ENCODE data around the gene COL17A1. TPM values are rescaled to one million over a fixed set of nuclear protein-coding genes. Genes with fewer than 3 reads are reported as not detected.

COL17A1 gene
- polyA plus RNA-seq, 1 experiment, result 0.01 TPM

DNA sequence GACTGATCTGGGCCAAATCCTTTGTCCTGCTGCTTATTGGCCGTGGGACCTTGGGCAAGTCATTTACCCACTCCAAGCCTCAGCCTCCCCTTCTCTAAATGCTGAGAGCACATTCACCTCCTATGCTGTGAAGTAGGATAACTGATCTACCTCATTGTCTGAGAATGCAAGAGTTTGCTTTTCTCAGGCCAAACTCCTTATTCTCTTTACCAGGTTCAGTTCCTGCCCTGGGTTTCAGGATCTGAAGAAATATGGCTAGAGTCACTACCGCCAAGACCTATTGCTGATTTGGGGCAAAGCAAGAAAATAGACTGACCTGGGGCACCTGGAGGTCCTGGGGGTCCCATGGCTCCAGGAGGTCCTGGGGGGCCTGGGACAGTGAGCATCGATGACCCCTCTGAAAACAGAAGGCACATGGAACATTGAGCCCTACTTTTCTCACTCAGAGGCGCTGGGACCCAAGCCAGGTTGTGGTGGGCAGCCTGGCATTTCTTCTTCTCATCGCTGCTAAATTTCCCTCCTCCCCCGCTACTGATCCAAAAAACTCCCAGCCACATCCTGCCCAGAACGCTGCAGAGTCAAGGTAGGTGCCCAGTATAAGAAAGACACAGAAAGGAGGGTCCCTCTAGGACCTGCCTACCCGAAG is 42.4 kb downstream of the COL17A1 start:
- no peak overlapping the region for H3K4me3 ChIP-seq (ENCODE audit: low read depth, low read length)
- CTCF ChIA-PET, result interaction anchor here (4.4 kb wide), 1 partner anchor 80 kb away, joined by 50 read pairs; the partner anchor contains the start of gene SFR1
- DNase-seq (ENCODE audit: low read depth), result no peak

DNA sequence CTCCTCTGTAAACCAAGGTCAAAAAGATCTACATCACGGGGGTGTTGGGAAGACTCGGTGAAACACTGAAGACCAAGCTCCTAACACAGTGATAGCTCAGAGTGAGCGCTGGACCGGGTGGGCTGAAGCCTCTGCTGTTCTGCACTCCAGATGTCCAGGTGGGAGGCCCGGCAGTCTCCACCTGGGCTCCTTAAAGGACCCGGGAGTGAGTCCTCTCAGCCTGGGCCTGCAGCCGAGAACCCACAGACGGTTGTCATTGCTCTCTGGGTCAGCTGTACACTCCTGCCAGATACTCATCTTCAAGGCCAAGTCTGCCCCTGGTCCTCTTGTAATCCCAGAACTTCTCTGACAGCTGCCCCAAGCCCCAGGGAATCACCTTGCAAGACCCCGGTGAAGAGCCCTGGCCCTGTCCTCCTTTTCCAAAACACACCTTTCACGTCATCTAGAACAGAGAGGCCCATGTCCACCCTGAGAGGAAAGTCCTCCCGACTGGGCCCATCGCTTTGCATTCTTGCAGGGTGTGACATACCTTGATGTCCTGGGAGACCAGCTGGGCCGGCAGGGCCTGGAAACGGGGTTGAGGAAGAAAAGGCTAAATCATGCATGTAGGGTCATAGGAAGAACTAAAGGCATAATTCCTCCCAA is 43.7 kb downstream of the COL17A1 start:
- DNase-seq (ENCODE audit: low read depth), result no peak
- Histone ChIP-seq H3K4me3 (ENCODE audit: low read depth, low read length) (no peak overlapping the region), H3K36me3 (ENCODE audit: control insufficient read depth, insufficient read depth, low read length) (no peaks in the 10 kb centered on the region), H3K27me3 (ENCODE audit: control insufficient read depth, insufficient read depth, low read length) (no peaks in the 10 kb centered on the region)
- POLR2A ChIA-PET, result no interaction called here
- CTCF ChIA-PET, result interaction anchor here (0.6 to 1.6 kb wide), 8 partner anchors 11 to 308 kb away, joined by 3 to 6 read pairs (median 4); partner anchors contain the start of gene SFR1
- TF ChIP-seq, protein P1, sequence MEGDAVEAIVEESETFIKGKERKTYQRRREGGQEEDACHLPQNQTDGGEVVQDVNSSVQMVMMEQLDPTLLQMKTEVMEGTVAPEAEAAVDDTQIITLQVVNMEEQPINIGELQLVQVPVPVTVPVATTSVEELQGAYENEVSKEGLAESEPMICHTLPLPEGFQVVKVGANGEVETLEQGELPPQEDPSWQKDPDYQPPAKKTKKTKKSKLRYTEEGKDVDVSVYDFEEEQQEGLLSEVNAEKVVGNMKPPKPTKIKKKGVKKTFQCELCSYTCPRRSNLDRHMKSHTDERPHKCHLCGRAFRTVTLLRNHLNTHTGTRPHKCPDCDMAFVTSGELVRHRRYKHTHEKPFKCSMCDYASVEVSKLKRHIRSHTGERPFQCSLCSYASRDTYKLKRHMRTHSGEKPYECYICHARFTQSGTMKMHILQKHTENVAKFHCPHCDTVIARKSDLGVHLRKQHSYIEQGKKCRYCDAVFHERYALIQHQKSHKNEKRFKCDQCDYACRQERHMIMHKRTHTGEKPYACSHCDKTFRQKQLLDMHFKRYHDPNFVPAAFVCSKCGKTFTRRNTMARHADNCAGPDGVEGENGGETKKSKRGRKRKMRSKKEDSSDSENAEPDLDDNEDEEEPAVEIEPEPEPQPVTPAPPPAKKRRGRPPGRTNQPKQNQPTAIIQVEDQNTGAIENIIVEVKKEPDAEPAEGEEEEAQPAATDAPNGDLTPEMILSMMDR (IDR thresholded peaks at IDR 0.05; ENCODE audit: insufficient read depth, low read depth, low read length), result no peak

More for the DNA sequence above, 42.4 kb downstream of the COL17A1 start:
- TF ChIP-seq, protein P1 (IDR thresholded peaks at IDR 0.05; ENCODE audit: insufficient read depth, low read depth, low read length), result no peak
- POLR2A ChIA-PET, result no interaction called here
- Histone ChIP-seq H3K36me3 (ENCODE audit: control insufficient read depth, insufficient read depth, low read length) (no peaks in the 10 kb centered on the region), H3K27me3 (ENCODE audit: control insufficient read depth, insufficient read depth, low read length) (no peaks in the 10 kb centered on the region)

DNA sequence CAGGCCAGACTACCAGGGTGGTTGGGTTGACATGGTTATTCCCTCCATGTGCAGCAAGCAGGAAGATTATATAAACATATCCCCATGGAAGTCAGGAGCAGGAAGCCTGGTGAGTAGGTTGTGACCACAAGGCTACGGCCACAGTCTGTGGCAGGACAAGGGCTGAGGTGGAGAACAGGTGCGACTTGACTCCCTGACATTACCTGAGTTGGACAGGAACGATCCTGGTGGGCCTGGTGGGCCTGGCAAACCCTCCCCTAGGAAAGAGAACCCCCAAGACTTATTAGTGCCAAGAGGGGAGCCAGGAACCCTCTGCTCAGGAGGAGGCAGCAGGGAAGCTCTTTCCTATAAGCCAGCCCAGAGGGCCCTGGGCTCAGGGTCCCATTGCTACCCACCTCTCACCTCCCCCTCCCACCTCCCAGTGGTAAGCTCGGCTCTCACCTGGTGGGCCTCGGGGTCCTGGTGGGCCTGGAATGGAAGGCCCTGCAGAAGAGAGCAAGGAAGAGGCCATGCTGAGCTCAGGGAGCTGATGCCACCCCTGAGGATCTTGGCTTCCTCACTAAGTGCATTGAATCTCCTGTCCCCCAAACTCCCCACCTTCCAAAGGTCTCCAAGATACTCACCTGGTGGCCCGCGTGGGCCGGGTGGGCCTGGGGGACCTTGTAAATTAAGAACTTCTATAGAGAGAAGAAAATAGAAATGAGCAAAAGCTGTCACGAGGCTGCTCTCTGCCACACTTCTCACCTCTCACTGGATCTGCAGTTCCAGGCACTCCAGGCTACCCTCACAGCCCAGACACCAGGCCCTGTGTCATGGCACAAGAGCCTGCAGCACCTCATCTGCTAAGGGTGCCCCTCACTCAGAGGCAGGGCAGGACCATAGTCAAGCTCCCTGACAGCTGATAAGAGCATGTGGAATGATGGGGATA is 44.6 kb downstream of the COL17A1 start:
- ChIA-PET CTCF (interaction anchor here (0.6 to 1.6 kb wide), 9 partner anchors 11 to 309 kb away, joined by 3 to 6 read pairs (median 4); partner anchors contain the start of gene SFR1), POLR2A (no interaction called here)
- TF ChIP-seq, protein P1 (IDR thresholded peaks at IDR 0.05; ENCODE audit: insufficient read depth, low read depth, low read length), result no peak
- H3K4me3 ChIP-seq (ENCODE audit: low read depth, low read length), result no peak overlapping the region
- no peak for DNase-seq (ENCODE audit: low read depth)
- no peaks in the 10 kb centered on the region for H3K27me3 ChIP-seq (ENCODE audit: control insufficient read depth, insufficient read depth, low read length)
- H3K36me3 ChIP-seq (ENCODE audit: control insufficient read depth, insufficient read depth, low read length), result no peaks in the 10 kb centered on the region

DNA sequence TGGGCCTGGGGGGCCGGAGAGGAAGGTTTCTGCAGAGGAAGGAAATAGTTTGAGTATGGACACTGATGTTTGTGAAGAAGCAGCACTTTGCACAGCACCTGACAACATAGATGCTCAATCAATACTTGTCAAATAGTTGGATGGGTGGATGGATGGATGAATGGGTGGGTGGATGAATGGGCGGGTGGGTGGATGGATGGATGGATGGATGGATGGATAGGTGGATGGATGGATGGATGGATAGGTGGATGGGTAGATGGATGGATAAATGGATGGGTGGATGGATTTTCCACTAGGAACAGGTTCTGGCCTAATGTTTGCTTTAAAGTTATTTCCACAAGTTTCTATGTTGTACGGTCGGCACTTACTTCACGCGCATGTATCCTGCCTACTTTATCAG is 45.3 kb downstream of the COL17A1 start:
- DNase-seq (ENCODE audit: low read depth), result no peak
- Histone ChIP-seq H3K36me3 (ENCODE audit: control insufficient read depth, insufficient read depth, low read length) (no peaks in the 10 kb centered on the region), H3K4me3 (ENCODE audit: low read depth, low read length) (no peak overlapping the region), H3K27me3 (ENCODE audit: control insufficient read depth, insufficient read depth, low read length) (no peaks in the 10 kb centered on the region)
- CTCF ChIA-PET, result interaction anchor here (1.1 to 1.5 kb wide), 2 partner anchors 152 to 156 kb away, joined by 4 to 6 read pairs; no protein-coding TSS in a partner anchor
- POLR2A ChIA-PET, result no interaction called here
- TF ChIP-seq, protein P1 (IDR thresholded peaks at IDR 0.05; ENCODE audit: insufficient read depth, low read depth, low read length), result no peak
